GM18858 (cell line): ENCODE measurements around the gene KCNJ16.
A peak's percentile ranks its signal among the peaks of the same experiment; 100 is the strongest.

ENCODE experiments used
- ATAC-seq: cut with Tn5 transposase; IDR thresholded peaks from one replicate; pipeline ENCODE4 v1.9.1; 2021; ENCODE audit not compliant: unreplicated experiment

Gene KCNJ16

DNA sequence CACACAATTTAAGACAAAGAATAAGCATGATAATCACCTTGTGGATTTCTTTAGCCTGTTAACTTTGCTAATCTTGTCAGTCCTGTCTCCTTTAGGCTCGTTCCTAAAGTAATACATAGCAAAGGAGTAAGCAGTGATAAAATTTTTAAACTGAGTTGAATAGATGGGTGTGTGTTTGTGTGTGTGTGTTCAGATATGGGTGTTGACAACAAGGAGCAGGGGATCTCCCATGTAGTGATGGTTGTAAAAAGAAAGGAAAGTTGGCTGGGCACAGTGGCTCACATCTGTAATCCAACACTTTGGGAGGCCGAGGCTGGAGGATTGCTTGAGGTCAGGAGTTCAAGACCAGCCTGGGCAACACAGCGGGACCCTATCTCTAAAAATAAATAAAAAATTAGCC, 49.7 kb downstream of the KCNJ16 start:
- ATAC-seq = no peak

GRCh38 chr17:70127221-70127873, 52.3 kb downstream of the KCNJ16 start:
- ATAC-seq = no peak

GRCh38 chr17:70128727-70129238, 53.8 kb downstream of the KCNJ16 start:
- ATAC-seq = no peak

DNA sequence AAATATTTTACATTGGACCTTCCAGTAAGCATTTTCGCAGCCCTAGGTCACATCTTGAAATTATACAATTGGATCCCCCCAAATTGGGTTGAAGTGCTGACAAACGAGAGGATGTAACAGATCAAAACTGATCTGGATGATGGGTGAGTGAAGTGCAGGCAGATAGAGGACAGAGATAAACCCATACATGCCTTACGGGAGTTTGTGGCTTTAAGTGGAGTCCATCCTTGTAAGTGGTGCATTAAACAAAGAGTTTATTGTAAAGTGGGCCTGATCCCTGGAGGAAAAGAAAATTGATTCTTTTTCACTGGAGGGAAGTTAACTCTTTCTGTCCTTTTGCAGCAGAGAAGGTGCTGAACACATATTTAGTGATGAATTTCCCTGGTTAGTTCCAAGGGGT, 55.3 kb downstream of the KCNJ16 start:
- ATAC-seq = no peak

GRCh38 chr17:70132505-70132904, 57.5 kb downstream of the KCNJ16 start:
- no peak for ATAC-seq

GRCh38 chr17:70134042-70134441, 59.0 kb downstream of the KCNJ16 start:
- ATAC-seq = no peak

- no peak for ATAC-seq
Observed at GRCh38 chr17:70134777-70135176, 59.8 kb downstream of the KCNJ16 start.

DNA sequence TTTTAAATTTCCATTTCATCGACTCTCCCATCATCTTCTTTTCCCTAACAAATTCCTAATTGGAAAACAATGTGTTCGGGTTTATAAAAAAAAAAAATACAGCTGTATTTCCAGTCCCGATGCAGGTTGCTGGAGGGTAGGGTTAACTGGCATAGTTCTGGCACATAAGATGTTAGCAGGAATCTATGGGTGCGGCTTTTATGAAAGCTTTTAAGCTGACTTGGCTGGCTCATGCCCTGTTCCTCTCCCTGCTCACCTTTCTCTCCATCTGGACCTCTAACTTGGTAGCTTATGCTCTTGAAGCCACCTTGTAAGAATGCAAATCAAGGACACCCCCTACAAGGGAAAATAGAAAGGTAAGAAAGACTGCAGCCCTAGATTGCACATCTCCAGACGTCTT, 61.1 kb downstream of the KCNJ16 start:
- no peak for ATAC-seq

- peak; percentile 98 for ATAC-seq
Observed at GRCh38 chr17:70137451-70138230, 62.6 kb downstream of the KCNJ16 start.

- no peak for ATAC-seq
Observed at GRCh38 chr17:70138291-70138865, 63.4 kb downstream of the KCNJ16 start.

- no peak for ATAC-seq
Observed at GRCh38 chr17:70139449-70139993, 64.5 kb downstream of the KCNJ16 start.

DNA sequence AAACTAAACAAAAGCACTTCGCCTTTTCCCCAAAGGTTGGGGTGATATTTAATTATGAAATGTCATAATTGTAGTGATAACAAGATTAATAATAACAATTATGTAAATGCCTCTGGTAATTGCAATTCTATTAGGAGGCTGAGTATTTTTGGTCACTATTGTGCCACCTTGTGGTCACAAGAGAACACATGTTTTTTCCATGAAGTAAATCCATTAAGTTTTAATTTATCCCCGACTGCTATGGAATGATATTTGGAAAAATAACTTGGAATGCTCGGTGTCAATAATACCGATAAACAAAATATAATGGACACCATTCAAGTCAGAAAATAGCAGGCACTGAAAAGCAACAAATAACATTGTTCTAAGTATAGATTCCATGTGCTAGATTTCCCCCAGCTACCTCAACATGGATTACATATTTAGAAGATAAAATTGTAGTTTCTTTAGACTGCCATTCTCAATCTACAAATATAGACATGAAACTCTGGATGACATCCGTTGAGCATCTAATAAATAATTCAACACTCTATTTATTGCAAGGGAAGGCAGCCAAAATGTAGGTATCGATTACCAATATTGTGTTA, 69.3 kb downstream of the KCNJ16 start:
- ATAC-seq = no peak

DNA sequence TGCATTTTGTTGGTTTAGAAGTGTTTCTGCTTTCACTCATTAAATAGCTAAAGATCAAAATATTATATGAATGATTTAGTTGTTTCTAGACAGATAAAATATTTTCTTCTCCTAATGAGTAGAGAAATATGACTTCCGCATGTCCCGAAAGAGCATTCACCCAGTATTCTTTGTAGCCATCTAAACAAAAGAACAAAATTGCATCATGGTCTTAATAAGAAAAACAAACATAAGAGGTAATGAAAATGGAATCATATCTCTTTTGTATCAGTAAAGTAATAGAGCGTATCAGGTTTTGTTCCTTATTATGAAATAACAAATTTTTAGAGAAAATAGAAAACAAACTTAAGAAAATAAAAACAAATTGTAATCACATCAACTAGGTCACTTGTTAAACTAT, 78.2 kb downstream of the KCNJ16 start:
- ATAC-seq = no peak

GRCh38 chr17:70157151-70157550, 82.1 kb downstream of the KCNJ16 start:
- no peak for ATAC-seq

DNA sequence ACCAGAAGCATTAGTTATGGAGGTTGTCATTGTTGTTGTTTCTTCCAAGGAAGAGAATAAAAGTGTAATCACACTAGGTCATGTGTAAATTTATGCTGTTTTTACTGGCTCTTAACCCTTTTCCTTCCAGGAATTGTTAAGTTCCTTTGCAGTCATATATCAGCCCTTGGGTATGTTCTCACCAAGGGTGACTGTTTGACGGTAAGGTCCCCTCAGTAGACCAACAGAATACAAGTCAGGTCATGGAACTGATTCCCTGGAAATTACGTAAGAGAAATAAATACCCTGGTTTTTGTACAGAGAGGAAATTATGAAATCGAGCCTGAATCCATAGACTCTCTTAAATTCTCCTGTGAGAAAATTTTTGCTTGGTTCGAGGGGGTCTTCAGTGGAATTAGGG, 83.2 kb downstream of the KCNJ16 start:
- no peak for ATAC-seq

- ATAC-seq = no peak
Observed at GRCh38 chr17:70158591-70158990, 83.6 kb downstream of the KCNJ16 start.

DNA sequence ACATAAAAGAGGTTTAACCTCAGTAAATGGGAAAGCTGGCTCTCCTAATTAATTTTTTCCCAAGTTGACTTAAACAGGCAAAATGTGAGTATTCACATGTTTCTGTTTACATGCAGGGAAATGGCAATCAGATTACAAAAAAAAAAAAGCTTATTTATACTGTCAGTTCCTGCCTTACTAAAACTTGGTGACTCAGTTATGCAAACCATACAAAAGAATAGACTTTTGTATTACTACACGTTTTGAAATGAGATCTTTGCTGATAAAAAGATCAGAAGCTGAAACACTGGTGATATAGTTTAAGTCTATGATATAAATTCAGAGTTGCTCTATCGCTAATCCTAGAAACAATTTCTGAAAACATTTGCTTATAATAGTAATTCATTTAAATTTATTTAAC, 85.0 kb downstream of the KCNJ16 start:
- ATAC-seq = no peak

DNA sequence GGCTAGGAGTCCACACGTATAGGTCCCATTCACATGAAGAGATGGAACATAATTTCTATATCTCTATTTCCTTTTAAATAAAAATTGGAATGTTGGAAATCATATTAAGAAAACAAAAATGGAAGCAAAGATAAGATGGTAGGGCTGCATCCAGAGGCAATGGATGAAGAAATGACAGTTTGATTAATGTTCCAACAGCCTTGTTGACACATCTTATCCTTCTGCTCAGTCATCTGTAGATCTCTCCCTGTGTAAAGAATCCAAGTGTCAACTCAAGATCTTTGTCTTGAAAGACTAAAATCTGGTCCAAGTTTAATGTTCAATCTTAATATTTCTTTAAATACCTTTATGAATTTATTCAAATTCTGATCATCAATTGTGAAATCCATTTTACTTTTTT, 86.5 kb downstream of the KCNJ16 start:
- no peak for ATAC-seq

GRCh38 chr17:70165383-70165782, 90.4 kb downstream of the KCNJ16 start:
- no peak for ATAC-seq

GRCh38 chr17:70166615-70167014, 91.6 kb downstream of the KCNJ16 start:
- ATAC-seq = no peak
